ENCODE measurements around the gene CLCN2.

The CLCN2 gene

DNA sequence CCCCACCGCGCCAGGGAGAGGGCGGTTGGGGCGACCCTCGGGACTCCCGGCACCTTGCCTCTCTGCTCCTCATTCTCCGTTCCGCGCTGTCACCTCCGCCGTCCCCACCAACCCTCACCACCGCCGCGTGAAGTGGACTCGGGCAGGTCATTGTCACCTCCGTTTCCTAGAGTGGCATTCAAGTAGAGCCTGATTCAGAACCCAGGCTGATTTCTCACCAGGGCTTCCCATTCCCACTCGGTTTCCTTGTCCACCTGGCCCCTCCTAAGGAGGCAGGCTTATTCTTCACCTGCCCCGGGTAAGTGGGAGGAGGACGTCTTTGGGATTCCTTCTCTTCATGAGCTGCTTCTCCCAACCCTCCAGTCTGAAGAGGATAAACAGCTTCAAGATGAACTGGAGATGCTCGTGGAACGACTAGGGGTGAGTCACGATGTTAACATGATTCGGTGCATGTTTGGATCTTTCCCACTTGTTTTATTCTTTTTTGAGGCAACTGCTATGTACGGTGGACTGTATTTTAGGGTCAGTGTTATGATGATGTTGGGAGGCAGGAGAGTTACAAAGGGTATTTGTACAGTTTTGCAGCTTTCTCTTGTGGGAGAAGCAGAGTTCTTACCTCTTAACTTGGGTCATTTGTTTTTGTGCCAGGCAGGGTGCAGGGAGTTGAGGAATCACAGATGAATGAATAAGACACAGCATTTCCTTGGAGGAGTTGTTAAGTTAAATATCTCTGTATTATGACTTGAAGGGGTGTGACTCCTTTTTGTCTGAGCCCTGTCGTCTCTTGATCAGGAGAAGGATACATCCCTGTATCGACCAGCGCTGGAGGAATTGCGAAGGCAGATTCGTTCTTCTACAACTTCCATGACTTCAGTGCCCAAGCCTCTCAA, 61.7 kb downstream of the CLCN2 start:
- no peak for DNase-seq (ENCODE audit: low read depth in 2 of 2, low spot score in 1 of 2)

DNA sequence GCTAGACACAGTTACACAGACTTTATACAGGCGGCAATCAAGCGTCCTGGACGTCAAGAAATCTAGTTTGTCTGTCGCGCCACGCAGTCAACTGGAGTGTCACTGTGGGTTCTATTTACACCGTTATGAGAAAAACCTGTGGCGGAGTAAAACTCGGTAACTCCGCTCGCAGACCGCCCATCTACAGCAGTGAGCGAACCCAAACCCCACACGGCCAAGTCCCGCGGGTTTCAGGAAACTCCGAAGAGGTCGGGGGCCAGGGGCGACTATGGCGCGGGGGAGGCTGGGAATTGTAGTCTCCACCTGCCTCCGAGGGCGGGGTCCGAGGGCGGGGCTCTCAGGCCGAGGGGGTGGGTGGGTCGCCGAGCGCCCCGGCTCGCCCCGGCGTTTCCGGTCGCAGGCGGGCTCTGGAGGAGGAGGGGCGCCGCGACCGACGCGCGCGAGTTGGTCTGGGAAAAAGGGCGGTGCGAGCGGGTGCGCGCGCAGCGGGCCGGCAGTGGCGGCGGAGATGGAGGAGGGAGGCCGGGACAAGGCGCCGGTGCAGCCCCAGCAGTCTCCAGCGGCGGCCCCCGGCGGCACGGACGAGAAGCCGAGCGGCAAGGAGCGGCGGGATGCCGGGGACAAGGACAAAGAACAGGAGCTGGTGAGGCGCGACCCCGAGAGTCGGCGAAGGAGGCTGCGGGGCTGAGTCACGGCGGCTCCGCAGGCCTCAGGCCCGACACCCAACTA, 62.5 kb downstream of the CLCN2 start, which contains the start of gene PSMD2:
Gene PSMD2, plus strand, starts transcription at position 483 of the 729 bp plus-strand sequence. Its CDS starts 26 bp downstream, at position 509.
- peak; percentile 97 for DNase-seq (ENCODE audit: low read depth in 2 of 2, low spot score in 1 of 2)

DNA sequence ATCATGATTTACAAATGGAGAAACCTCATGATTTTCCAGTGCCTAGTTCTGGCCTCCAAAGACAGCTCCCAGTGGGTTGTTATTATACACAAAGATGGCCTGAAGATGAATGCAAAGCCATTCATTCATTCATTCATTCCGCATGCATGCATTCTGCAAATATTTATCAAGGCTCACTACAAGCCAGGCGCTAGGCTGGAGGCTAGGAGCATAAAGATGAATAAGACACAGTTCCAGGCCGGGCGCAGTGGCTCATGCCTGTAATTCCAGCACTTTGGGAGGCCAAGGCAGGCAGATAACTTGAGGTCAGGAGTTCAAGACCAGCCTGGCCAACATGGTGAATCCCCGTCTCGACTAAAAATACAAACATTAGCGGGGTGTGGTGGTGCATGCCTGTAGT, 64.8 kb downstream of the CLCN2 start:
- DNase-seq (ENCODE audit: low read depth in 2 of 2, low spot score in 1 of 2) = no peak

Data from stimulated activated CD8-positive, alpha-beta memory T cell treated with anti-CD3 and anti-CD28 coated beads, Interleukin-4, amount 100 ng/mL, for 4 hours (primary cell).